CD4-positive, alpha-beta T cell (primary cell): Measurements from ENCODE around the gene ARHGEF11. TPM values are rescaled to one million over a fixed set of nuclear protein-coding genes. Genes with fewer than 3 reads are reported as not detected.

Experiments
- ATAC-seq: fragments of 200-7000 bp; cut with Tn5 transposase; one replicate; pipeline ENCODE4 v1.10.0; 2022; ENCODE audit warnings: mild to moderate bottlenecking; ENCODE audit not compliant: poor library complexity
- CTCF ChIA-PET: fragments of 350-600 bp; sonication (Branson Sonifier 250); formaldehyde crosslinking; loops from one replicate; lab custom pipeline; 2021; ENCODE audit warnings: antibody characterized with exemption, inconsistent platforms; lab: Charles Lee
- POLR2A ChIA-PET: fragments of 350-600 bp; sonication (Branson Sonifier 250); formaldehyde crosslinking; loops from one replicate; lab custom pipeline; 2021; ENCODE audit warnings: antibody characterized with exemption, inconsistent platforms; lab: Charles Lee
- DNase-seq, 14 experiments: peaks; one replicate each; pipeline ENCODE4 v3.0.0-alpha.2; 2013 to 2020; ENCODE audit warnings: mixed read lengths in 2 of 14
- H3K27ac ChIP-seq, 2 donors: one replicate each; pipeline versions ENCODE4 v1.5.1 to v1.7.0; 2013; ENCODE audit warnings: low read length in 2 of 2, low read depth in 1 of 2, mild to moderate bottlenecking in 1 of 2
- H3K27me3 ChIP-seq, 2 experiments: 1 replicate in 1 of 2; 2 replicates in 1 of 2; pipeline versions ENCODE4 v1.6.1 to v1.7.0; 2013; ENCODE audit warnings: low read length in 2 of 2, control low read depth in 1 of 2, mild to moderate bottlenecking in 1 of 2, moderate library complexity in 1 of 2; ENCODE audit not compliant: insufficient read depth in 2 of 2, control insufficient read depth in 1 of 2
- H3K36me3 ChIP-seq: one replicate; pipeline ENCODE4 v1.6.1; 2013; ENCODE audit warnings: low read length, control low read depth; ENCODE audit not compliant: insufficient read depth
- H3K4me1 ChIP-seq: one replicate; pipeline ENCODE4 v1.6.1; 2013; ENCODE audit warnings: low read length, control low read depth; ENCODE audit not compliant: insufficient read depth
- H3K4me3 ChIP-seq: one replicate; pipeline ENCODE4 v1.5.1; 2013; ENCODE audit warnings: mild to moderate bottlenecking, low read length, moderate library complexity
- H3K9me3 ChIP-seq, 2 experiments: 1 replicate in 1 of 2; 2 replicates in 1 of 2; pipeline versions ENCODE4 v1.6.1 to v1.7.0; 2013; ENCODE audit warnings: low read length in 2 of 2, mild to moderate bottlenecking in 2 of 2, control low read depth in 1 of 2, moderate library complexity in 1 of 2; ENCODE audit not compliant: control insufficient read depth in 1 of 2, insufficient read depth in 1 of 2
- H3K27ac Mint-ChIP-seq: one replicate; pipeline ENCODE4 v1.8.0; 2020; ENCODE audit warnings: mixed read lengths
- H3K27me3 Mint-ChIP-seq: one replicate; pipeline ENCODE4 v1.8.0; 2021; ENCODE audit warnings: mixed read lengths
- H3K36me3 Mint-ChIP-seq: one replicate; pipeline ENCODE4 v1.8.0; 2021; ENCODE audit warnings: low read depth, mixed read lengths
- H3K4me1 Mint-ChIP-seq: one replicate; pipeline ENCODE4 v1.8.0; 2021; ENCODE audit warnings: low read depth, mixed read lengths
- H3K4me3 Mint-ChIP-seq: one replicate; pipeline ENCODE4 v1.8.0; 2020; ENCODE audit warnings: mild to moderate bottlenecking, mixed read lengths
- H3K9me3 Mint-ChIP-seq: one replicate; pipeline ENCODE4 v1.8.0; 2020; ENCODE audit warnings: mixed read lengths
- intact Hi-C, 2 experiments: fragments of 100-400 bp; cut with DNase I in 1 of 2; cut with micrococcal nuclease in 1 of 2; formaldehyde crosslinking; loops; one replicate each; pipeline versions ENCODE4 v1.15.1 to v1.9.0; 2023 to 2025; cut with DNase I, micrococcal nuclease
- total RNA-seq, 174 experiments: library from RNA in 2 of 174; stranded (reverse) in 2 of 174; gene quantifications; one replicate each; pipeline ENCODE4 v1.2.3 and lab custom pipeline; 2021 to 2026
- TF ChIP-seq, protein P1 (sequence below): fragments of 200-600 bp; IDR thresholded peaks from one replicate; pipeline ENCODE4 v1.8.0; 2022; ENCODE audit warnings: antibody characterized with exemption, mild to moderate bottlenecking

ARHGEF11 gene
- total RNA-seq, 2 experiments from 2014 or later, result 13.7 to 13.9 TPM

GRCh38 chr1:157092831-157093230 is 47.3 kb upstream of the ARHGEF11 start:
- H3K27ac Mint-ChIP-seq, result no peak overlapping the region
- ATAC-seq (no peak), DNase-seq (no peak)
- no peaks in the 10 kb centered on the region for H3K9me3 Mint-ChIP-seq
- H3K4me3 ChIP-seq, result no peak overlapping the region
- peaks cover 0 to 2% of the 10 kb centered on the region in 2 experiments for H3K27me3 ChIP-seq
- intact Hi-C loops, result loop anchor here (5.0 kb wide), 2 partner anchors 44 to 399 kb away; partner anchors contain the start of gene ETV3 (in 1 of the 2)
- peaks cover 7% of the 10 kb centered on the region for H3K4me1 ChIP-seq
- H3K4me3 Mint-ChIP-seq, result no peak overlapping the region
- H3K27me3 Mint-ChIP-seq, result peaks cover 6% of the 10 kb centered on the region
- POLR2A ChIA-PET, result no interaction called here
- H3K27ac ChIP-seq, result no peak overlapping the region
- H3K36me3 ChIP-seq, result no peaks in the 10 kb centered on the region
- H3K36me3 Mint-ChIP-seq, result no peaks in the 10 kb centered on the region
- TF ChIP-seq, protein P1, sequence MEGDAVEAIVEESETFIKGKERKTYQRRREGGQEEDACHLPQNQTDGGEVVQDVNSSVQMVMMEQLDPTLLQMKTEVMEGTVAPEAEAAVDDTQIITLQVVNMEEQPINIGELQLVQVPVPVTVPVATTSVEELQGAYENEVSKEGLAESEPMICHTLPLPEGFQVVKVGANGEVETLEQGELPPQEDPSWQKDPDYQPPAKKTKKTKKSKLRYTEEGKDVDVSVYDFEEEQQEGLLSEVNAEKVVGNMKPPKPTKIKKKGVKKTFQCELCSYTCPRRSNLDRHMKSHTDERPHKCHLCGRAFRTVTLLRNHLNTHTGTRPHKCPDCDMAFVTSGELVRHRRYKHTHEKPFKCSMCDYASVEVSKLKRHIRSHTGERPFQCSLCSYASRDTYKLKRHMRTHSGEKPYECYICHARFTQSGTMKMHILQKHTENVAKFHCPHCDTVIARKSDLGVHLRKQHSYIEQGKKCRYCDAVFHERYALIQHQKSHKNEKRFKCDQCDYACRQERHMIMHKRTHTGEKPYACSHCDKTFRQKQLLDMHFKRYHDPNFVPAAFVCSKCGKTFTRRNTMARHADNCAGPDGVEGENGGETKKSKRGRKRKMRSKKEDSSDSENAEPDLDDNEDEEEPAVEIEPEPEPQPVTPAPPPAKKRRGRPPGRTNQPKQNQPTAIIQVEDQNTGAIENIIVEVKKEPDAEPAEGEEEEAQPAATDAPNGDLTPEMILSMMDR, result no peak
- peaks cover 5% of the 10 kb centered on the region for H3K4me1 Mint-ChIP-seq
- CTCF ChIA-PET, result no interaction called here
- no peaks in the 10 kb centered on the region for H3K9me3 ChIP-seq

- Histone ChIP-seq H3K27ac (no peak overlapping the region), H3K4me3 (no peak overlapping the region), H3K4me1 (peaks cover 7% of the 10 kb centered on the region), H3K36me3 (no peaks in the 10 kb centered on the region), H3K9me3 (no peaks in the 10 kb centered on the region), H3K27me3 (peaks cover 0 to 2% of the 10 kb centered on the region in 2 experiments)
- no peaks in the 10 kb centered on the region for H3K36me3 Mint-ChIP-seq
- DNase-seq (no peak), ATAC-seq (no peak)
- no peaks in the 10 kb centered on the region for H3K9me3 Mint-ChIP-seq
- ChIA-PET POLR2A (no interaction called here), CTCF (interaction anchor here (7.4 kb wide), 1 partner anchor 64 kb away, joined by 241 read pairs; no protein-coding TSS in a partner anchor)
- H3K27ac Mint-ChIP-seq, result no peak overlapping the region
- intact Hi-C loops, result loop anchor here (5.0 kb wide), 2 partner anchors 46 to 401 kb away; partner anchors contain the start of gene ETV3 (in 1 of the 2)
- peaks cover 5% of the 10 kb centered on the region for H3K4me1 Mint-ChIP-seq
- no peak overlapping the region for H3K4me3 Mint-ChIP-seq
- H3K27me3 Mint-ChIP-seq, result peaks cover 6% of the 10 kb centered on the region
- TF ChIP-seq, protein P1, result no peak
Measured at GRCh38 chr1:157091668-157092273, 46.2 kb upstream of the ARHGEF11 start.

GRCh38 chr1:157091186-157091585 is 45.6 kb upstream of the ARHGEF11 start:
- no peaks in the 10 kb centered on the region for H3K36me3 ChIP-seq
- POLR2A ChIA-PET, result no interaction called here

More at GRCh38 chr1:157091186-157091585, 45.6 kb upstream of the ARHGEF11 start:
- Mint-ChIP-seq H3K27ac (no peak overlapping the region), H3K4me3 (no peak overlapping the region), H3K9me3 (no peaks in the 10 kb centered on the region), H3K4me1 (peaks cover 5% of the 10 kb centered on the region), H3K27me3 (peaks cover 6% of the 10 kb centered on the region), H3K36me3 (no peaks in the 10 kb centered on the region)
- ATAC-seq (no peak), DNase-seq (no peak)
- Histone ChIP-seq H3K4me1 (peaks cover 7% of the 10 kb centered on the region), H3K9me3 (no peaks in the 10 kb centered on the region), H3K27me3 (peaks cover 0 to 2% of the 10 kb centered on the region in 2 experiments), H3K27ac (no peak overlapping the region), H3K4me3 (no peak overlapping the region)
- CTCF ChIA-PET, result interaction anchor here (0.8 to 7.4 kb wide), 7 partner anchors 26 to 84 kb away, joined by 3 to 241 read pairs (median 18); partner anchors contain the start of gene ETV3
- intact Hi-C loops, result loop anchor here (5.0 kb wide), 2 partner anchors 46 to 401 kb away; partner anchors contain the start of gene ETV3 (in 1 of the 2)
- TF ChIP-seq, protein P1, result no peak
